EH (cell line): Measurements from ENCODE around the gene TDRD6.
"Not testable (repeated sequence)": the region's sequence is repeated elsewhere in the genome, so short reads cannot be mapped to it uniquely, and the experiment has no call there.

Source experiments
- DNase-seq: peaks from one replicate; pipeline ENCODE4 v3.0.0-alpha.2; 2015; ENCODE audit warnings: low read depth

TDRD6 gene, protein sequence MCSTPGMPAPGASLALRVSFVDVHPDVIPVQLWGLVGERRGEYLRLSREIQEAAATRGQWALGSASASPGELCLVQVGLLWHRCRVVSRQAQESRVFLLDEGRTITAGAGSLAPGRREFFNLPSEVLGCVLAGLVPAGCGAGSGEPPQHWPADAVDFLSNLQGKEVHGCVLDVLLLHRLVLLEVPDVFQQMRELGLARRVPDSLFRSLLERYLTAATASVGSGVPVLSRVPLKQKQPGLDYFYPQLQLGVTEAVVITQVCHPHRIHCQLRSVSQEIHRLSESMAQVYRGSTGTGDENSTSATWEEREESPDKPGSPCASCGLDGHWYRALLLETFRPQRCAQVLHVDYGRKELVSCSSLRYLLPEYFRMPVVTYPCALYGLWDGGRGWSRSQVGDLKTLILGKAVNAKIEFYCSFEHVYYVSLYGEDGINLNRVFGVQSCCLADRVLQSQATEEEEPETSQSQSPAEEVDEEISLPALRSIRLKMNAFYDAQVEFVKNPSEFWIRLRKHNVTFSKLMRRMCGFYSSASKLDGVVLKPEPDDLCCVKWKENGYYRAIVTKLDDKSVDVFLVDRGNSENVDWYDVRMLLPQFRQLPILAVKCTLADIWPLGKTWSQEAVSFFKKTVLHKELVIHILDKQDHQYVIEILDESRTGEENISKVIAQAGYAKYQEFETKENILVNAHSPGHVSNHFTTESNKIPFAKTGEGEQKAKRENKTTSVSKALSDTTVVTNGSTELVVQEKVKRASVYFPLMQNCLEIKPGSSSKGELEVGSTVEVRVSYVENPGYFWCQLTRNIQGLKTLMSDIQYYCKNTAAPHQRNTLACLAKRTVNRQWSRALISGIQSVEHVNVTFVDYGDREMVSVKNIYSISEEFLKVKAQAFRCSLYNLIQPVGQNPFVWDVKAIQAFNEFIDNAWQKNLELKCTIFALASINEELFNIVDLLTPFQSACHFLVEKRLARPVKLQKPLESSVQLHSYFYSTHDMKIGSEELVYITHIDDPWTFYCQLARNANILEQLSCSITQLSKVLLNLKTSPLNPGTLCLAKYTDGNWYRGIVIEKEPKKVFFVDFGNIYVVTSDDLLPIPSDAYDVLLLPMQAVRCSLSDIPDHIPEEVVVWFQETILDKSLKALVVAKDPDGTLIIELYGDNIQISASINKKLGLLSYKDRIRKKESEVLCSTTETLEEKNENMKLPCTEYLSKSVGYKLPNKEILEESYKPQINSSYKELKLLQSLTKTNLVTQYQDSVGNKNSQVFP (N-terminal part only)

DNA sequence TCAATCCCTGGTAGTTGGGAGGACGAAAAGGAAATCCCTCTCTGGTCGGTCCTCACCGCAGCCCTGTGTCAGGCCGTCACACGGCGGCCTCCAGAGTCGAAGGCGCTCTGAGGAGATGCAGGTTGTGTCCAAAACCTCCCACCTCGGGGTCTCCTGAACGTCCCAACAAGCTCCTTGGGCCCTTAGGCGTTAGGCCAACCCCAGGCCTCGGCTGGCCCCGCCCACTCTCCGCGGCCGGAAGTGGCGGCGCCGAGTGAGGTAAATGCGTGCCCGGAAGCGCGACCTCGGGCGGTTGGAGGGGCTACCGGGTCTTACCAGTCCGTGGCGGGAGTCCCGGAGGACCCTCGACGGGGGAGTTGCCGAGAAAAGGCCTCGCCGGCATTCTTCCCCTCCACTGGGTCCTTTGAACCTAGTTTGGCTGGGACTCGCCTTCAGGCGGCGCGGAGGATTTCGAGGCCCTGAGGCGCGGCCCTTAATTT, at the start of gene TDRD6:
Gene TDRD6 (plus strand): TSS at position 267 of the 479 bp plus-strand sequence. CDS start 244 bp downstream, outside the sequence.
- DNase-seq, result no peak

DNA sequence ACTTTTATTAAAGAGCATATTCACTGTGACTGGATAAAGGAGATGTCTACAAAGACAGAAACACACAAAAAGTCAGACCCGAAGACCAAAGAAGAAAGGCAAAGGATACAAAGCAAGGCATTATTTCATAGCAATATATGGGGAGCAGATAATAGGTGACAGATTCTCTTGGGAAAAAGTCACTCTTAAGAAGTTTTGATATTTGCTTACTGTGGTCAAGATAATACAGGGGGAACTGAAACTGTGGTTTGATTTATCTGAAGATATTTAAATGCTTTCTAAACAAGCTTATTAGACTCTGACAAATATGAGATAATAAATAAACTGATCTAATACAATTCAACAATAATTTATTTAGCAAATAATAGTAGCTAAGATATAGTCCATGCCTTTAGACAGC, 49.8 kb upstream of the TDRD6 start:
- DNase-seq, result no peak

DNA sequence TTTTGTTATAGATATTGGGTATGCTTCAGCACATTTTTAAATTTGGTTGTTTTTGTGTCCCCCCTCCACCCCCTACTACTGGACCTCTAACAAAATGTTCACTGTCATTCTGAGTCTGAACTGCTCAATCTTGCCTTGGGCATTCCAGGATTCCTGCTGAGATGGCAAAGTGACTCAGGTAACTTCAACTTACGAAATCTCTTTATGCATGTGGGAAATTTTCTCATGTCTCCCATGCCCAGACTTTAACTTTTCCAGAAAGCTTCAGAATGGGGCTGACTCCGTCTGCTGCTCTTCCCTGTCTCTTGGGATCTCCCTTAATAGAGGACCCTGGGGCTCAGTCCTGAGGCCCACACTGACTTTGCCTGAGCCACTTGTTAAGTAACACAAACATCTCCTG, 49.0 kb upstream of the TDRD6 start:
- no peak for DNase-seq

DNA sequence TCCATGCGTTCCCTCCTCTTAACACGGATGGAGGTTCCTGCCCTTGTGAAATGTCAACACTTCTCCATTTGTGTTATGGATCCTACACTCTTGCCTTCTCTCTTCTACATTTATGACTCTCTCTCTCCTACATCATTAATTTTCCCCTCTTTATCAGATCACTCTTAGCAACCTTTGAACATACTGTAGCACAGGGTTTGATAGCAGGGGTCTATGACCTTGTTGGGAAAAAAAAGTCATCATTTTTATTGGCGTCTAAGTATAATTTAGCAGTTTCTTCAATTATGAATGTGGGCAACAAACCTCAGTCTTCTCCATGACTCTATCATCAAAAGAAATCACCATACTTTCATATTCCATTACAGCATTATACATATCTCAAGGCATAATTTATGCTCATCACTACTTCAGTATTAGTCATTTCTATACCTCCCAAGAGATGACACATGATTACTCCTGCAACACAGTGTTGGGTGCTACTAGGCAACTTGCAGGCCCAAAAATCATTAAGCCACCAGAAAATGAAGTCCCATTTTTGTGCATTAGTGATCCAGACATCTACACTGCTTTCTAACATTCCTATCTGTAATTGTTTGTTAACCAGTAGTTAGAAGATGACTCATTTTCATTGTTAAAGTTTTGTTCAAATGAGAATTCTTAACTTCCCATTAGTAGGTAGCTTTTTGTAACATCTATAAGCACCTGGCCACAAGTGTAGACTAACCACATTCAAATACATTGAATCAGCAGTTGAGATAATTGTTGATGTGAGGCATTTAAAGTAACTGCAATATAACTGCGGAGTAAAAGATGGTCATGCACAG, 44.5 kb upstream of the TDRD6 start:
- no peak for DNase-seq

DNA sequence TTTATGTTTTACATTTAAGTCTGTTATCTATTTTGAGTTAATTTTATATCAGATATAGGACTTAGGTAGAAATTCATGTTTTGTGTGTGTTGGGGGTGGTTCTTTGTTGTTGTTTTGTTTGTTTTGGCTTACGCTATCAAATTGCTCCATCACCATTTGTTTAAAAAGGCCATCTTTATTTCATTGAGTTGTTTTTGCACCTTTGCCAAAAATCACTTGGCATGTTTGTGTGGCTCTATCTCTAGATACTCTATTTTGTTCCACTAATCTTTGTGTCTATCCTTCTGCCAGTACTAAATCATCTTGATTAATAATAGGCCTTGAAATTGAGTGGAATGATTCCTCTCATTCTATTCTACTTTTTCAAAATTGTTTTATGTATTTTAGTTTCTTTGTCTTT, 42.4 kb upstream of the TDRD6 start:
- no peak for DNase-seq

DNA sequence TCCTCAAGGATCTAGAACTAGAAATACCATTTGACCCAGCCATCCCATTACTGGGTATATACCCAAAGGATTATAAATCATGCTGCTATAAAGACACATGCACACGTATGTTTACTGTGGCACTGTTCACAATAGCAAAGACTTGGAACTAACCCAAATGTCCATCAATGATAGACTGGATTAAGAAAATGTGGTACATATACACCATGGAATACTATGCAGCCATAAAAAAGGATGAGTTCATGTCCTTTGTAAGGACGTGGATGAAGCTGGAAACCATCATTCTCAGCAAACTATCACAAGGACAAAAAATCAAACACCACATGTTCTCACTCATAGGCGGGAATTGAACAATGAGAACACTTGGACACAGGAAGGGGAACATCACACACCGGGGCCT, 39.6 kb upstream of the TDRD6 start:
- DNase-seq, result not testable (repeated sequence)

DNA sequence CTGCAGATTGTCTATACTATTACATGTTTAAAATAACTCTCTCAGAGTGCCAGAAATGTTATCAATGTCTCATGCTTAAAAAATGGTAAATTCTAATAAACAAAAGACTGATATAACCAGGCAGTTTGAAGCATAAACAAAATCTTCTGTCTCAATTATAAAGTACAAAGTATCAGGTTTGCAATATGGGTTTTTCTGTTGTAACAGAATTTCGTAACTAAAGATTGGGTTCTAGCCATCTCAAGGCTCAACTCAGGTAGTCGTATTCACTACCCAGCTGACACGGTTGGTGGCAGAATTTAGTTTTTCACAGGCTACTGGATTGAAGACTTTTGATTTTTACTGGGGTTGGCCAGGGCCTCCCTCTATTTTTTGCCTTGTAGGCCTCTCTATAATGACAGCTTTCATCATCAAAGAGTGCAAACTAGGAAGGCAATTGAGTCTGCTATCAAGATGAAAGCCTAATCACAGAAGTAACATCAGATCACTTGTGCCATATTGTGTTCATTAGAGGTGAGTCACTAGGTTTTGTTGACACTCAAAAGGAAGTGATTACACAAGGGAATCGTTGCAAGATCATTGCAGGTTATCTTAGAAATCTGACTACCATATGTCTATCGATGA, 38.7 kb upstream of the TDRD6 start:
- DNase-seq, result no peak

DNA sequence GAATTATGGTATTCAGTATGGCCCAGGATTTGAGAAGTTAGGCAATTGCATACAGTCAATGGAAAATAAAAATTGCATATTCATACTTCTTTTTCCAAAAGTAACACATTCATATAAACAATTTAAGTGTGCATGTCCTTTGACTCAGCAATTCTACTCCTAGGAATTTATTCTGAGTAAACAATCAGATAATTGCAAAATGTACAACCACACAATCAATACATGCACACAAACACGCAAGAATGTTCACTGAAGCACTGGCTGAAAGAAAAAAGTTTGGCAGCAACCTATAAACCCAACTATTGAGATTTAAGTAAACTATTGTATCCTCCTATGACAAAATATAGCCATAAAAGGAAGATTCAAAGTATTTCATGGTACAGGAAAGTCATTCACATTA, 36.7 kb upstream of the TDRD6 start:
- no peak for DNase-seq

DNA sequence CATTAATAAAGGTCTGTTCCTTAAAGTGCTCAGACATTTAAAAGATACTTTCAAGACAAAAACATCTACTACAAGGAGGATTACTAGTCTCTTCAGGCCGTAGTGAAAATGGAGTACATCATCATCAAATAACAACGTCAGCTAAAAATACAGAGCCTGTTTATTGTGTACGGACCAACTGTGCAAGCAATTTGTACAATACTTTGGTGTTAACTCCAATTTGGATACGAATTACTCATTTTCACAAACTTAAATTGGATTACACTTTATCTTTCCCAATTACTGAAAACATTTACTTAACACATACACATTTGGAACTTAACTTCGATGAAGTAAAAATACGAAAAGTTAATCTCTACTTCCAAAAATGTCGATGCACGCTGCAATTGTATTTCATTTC, 35.9 kb upstream of the TDRD6 start:
- no peak for DNase-seq

DNA sequence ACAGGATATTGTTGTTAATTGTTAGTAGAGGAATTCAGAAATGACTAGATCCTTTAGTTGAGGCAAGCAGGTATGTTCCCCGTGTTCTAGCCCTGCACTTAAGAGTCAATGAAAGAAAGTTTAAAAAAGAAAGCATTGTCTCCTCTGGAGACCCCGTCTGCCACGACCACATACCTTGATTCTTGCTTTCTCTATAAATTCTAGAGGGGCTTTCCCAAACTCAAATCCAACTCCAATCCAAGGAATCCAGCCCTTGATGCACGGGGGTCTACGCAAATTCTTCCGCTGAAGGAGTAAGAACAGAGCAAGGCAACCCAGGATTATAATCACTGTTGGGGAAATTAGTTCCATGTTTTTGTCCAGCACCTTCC, 35.5 kb upstream of the TDRD6 start:
- DNase-seq, result no peak

DNA sequence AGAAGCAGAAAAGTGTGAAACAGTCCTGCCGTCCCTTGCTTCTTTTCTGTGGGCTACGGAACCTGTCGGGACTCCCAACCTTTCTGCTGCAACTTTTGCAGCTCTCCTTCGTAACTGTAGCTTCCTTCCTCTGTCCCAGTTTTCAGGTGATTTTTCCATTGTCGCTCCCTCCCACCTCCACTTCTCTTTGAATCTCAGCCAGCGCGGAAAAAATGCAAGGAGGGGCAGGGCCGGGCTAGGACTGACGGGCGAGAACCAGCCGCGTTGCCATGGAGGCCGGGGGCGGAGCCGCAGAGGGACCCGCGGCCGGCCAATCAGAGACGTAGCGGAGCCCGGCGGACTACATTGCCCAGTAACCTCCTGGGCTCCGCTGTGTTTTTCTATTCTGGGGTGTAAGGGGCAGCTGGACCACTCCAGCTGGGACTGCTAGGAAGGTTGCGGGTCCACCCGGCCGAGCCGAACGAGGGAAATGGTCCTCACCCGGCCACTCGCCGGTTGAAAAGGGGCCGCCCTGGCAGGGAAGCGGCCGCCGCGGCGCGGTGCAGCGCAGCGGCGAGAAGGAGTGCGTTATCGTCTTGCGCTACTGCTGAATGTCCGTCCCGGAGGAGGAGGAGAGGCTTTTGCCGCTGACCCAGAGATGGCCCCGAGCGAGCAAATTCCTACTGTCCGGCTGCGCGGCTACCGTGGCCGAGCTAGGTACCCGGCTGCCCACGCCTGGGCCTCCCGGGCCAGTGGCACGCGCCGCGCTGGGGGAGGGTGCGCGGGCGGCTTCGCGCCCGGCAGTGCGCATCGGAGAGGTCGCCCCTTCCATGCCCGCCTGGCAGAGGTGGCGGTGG, 34.9 kb upstream of the TDRD6 start, which contains the start of the genes CYP39A1 and SLC25A27:
Gene CYP39A1 (minus strand): TSS at position 216 of the 836 bp plus-strand sequence. CDS start 236 bp downstream, outside the sequence.
Gene SLC25A27 (plus strand): TSS at position 373 of the 836 bp plus-strand sequence. CDS start 218 bp downstream, at position 591.
- peak; percentile 76 for DNase-seq

DNA sequence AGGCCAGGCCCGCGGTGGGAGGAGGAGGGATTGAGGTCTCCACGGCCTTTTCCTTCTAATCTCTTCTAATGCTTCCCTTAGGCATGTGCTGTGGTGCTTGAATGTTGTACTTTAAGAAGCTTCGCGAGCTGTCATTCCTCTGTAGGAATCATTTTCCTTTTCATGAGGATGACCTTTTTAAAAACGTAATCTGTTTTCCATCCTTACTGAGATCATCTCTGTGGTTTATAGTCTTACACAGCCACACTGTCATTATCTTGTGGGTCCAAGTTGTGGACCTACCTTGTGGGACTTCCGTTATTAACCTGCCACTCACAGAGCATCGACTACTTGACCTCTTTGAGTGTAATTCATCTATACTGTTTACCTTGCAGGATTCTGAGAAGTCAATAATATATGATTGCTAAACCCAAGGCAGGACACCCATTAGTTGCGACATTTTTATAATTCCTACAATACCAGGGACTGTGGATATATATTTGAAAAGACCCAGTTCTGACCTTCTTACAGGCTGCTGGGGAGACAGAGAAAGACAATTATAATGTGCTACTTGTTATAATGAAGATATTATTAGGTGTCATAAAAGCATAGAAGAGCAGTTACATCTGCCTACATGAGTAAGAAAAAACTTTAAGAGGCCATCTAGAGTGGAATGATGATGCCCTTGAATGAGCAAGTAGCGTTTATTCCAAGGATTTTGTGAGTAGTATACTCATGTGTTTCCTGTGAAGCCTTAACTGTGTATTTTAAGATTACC, 34.1 kb upstream of the TDRD6 start:
- no peak for DNase-seq

DNA sequence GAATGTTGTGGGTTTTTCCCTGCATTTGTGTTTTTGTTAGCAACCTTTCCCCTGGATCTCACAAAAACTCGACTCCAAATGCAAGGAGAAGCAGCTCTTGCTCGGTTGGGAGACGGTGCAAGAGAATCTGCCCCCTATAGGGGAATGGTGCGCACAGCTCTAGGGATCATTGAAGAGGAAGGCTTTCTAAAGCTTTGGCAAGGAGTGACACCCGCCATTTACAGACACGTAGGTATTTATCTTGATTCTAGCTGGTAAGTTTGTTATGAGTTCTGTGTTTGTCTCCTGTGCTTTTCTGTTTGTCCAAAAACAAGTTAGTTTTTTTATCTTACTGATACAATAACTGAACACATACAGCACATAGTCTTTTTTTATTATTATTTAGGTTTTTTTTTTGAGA, 31.9 kb upstream of the TDRD6 start:
- DNase-seq, result no peak

DNA sequence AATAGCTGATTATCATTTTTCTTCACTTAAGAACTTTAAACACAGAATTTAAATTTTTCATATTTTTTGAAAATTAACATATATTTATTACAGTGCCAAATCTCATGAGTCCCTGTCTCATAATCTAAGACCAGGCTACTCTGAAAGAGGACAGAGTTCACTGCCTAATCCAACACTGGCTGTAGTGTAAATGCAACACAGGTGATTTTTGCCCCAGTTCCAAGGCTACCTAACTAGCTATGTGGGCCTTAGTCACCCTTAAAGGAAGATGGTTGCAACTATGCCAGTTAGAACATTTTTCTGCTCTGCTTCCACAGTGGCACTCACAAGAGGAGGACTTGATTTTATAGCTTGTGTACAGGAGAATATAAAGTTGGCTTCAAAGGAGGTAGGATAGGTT, 30.0 kb upstream of the TDRD6 start:
- no peak for DNase-seq

DNA sequence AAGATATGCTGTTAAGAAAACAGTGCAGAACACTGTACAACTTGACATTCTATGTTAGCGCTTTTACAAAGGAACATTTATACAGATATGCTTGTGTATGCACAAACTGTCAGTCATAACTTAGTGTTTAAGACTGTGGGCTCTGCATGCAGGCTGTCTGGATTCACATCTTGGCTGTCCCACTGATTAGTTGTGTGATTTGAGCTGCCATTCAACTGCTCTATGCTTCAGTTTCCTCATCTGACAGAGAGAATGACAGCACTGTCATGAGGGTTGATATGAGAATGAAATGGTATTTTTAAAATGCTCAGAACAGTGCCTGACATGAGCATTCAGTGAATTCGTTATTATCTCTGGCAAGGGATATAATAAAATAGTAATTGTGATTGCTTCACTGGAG, 26.2 kb upstream of the TDRD6 start:
- no peak for DNase-seq

DNA sequence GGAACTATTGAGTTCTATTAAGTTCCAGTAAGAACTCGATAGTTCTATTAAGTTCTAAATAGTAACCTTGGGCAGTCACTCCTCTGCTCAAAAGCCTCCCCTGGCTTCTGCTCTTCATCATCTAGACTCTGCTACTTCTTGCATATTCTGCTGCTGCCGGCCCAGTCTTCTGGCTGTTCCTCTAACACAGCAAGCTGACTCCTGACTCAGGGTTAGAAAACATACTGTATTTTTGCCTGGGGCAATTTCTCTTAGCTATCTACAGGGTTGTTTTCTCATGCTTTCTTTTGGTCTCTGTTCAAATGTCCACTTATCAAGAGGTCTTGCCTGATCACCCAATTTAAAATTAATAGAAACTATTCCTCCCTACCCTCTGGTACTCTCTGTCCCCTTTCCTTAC, 20.3 kb upstream of the TDRD6 start:
- no peak for DNase-seq

DNA sequence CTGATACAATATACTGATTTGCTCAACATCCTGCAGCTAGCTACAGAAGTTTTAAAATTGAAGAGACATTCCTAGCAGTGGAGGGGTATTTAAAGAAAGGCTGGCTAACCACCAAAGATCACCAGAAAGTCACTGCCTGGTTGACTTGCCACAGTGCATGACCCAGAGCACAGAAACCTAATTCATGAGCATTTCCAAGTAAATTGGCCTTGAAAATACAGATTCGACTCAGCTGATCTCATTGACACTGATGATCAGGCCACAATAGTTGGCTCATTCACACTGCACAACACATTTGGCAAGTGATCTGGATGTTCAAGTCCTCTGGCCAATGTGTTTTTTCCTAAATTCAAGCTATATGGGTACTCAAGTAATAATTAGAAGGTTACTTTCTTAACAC, 13.3 kb upstream of the TDRD6 start:
- DNase-seq, result no peak

DNA sequence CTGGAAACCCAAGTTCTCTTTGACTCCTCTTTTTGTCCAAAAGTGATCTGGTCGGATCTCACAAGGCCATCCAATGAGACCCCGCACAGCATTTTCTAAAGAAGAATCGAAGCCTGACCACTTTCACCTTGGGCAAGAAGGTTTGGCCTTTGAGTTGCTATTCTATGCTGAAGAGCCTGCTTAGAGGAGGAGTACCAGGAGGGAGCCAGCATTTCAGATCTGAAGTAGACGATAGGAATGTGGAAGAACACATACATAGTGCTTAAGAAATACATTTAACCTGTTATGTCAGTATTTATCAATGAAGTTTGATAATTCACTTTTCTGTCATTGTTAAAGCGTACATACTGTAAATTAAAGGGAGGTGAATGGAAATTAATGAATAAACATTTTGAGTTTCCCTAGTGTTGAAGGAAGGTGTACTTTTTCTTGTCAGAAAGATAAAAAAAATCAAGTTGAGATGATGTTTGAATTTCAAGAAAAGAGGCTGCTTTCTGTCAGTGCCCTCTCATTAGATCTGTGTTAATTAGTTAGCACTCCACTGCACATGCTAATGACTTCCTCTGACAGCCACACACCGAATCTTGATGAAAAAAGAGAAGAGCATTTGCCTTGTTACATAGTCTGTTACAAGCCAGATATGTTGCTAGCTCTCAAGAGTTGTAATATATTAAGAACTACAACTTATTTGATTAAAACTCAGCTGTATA, 10.9 kb upstream of the TDRD6 start:
- no peak for DNase-seq
